Limb (tissue), 2 donors: ENCODE measurements around the gene TBCC.

ENCODE experiments used
- DNase-seq, 2 donors: peaks; one replicate each; pipeline ENCODE4 v3.0.0-alpha.2; 2016; ENCODE audit errors: extremely low spot score in 2 of 2

The TBCC gene

GRCh38 chr6:42697268-42697655 is 48.6 kb downstream of the TBCC start:
- DNase-seq, result no peak

GRCh38 chr6:42696526-42697267 is 49.2 kb downstream of the TBCC start:
- DNase-seq, result no peak

GRCh38 chr6:42694586-42694985 is 51.3 kb downstream of the TBCC start:
- DNase-seq, result no peak
